ENCODE data around the gene MACF1. TPM values are rescaled to one million over a fixed set of nuclear protein-coding genes. Genes with fewer than 3 reads are reported as not detected.

Gene MACF1
- total RNA-seq, 2 donors from 2014 or later, result 214 to 251 TPM

GRCh38 chr1:39167632-39168209 lies 36.8 kb upstream of the MACF1 start:
- DNase-seq, result no peak
- peaks cover 14% of the 10 kb centered on the region for H3K4me1 ChIP-seq (ENCODE audit: control insufficient read depth, insufficient read depth, low read length)
- H3K27me3 Mint-ChIP-seq (ENCODE audit: insufficient read depth), result no peaks in the 10 kb centered on the region
- H3K4me1 Mint-ChIP-seq, result peaks cover 61% of the 10 kb centered on the region
- H3K27me3 ChIP-seq (ENCODE audit: control insufficient read depth, insufficient read depth, low read length, poor library complexity, severe bottlenecking), result no peaks in the 10 kb centered on the region
- H3K36me3 ChIP-seq (ENCODE audit: control insufficient read depth, insufficient read depth, low read length), result no peaks in the 10 kb centered on the region
- no peak overlapping the region for H3K27ac ChIP-seq (ENCODE audit: low read depth, low read length)
- no peak overlapping the region for H3K4me3 Mint-ChIP-seq
- no peaks in the 10 kb centered on the region for H3K9me3 Mint-ChIP-seq
- 86 to 92% methylated on average over 2 to 5 of the region's 5 CpGs for WGBS, 2 experiments (ENCODE audit: insufficient coverage in 1 of 2, insufficient read length in 1 of 2)
- H3K4me3 ChIP-seq (ENCODE audit: low read length), result no peak overlapping the region
- H3K9ac ChIP-seq (ENCODE audit: extremely low read depth, low read length, poor library complexity, severe bottlenecking), result no peak overlapping the region
- no peaks in the 10 kb centered on the region for H3K9me3 ChIP-seq (ENCODE audit: control insufficient read depth, low read length)
- no peak for TF ChIP-seq CTCF (conservative IDR thresholded peaks at IDR 0.05)
- peak overlapping the region; percentile 18 for H3K27ac Mint-ChIP-seq
- H3K36me3 Mint-ChIP-seq (ENCODE audit: low read depth), result no peaks in the 10 kb centered on the region

- H3K27me3 Mint-ChIP-seq (ENCODE audit: insufficient read depth), result no peaks in the 10 kb centered on the region
- 95 to 97% methylated on average over 9 of the region's 9 CpGs for WGBS, 2 experiments (ENCODE audit: insufficient coverage in 1 of 2, insufficient read length in 1 of 2)
- Histone ChIP-seq H3K36me3 (ENCODE audit: control insufficient read depth, insufficient read depth, low read length) (no peaks in the 10 kb centered on the region), H3K27ac (ENCODE audit: low read depth, low read length) (no peak overlapping the region), H3K27me3 (ENCODE audit: control insufficient read depth, insufficient read depth, low read length, poor library complexity, severe bottlenecking) (no peaks in the 10 kb centered on the region), H3K4me3 (ENCODE audit: low read length) (no peak overlapping the region), H3K9me3 (ENCODE audit: control insufficient read depth, low read length) (no peaks in the 10 kb centered on the region), H3K4me1 (ENCODE audit: control insufficient read depth, insufficient read depth, low read length) (peaks cover 16% of the 10 kb centered on the region), H3K9ac (ENCODE audit: extremely low read depth, low read length, poor library complexity, severe bottlenecking) (no peak overlapping the region)
- peaks cover 66% of the 10 kb centered on the region for H3K4me1 Mint-ChIP-seq
- no peaks in the 10 kb centered on the region for H3K9me3 Mint-ChIP-seq
- DNase-seq, result no peak
- H3K4me3 Mint-ChIP-seq, result no peak overlapping the region
- H3K36me3 Mint-ChIP-seq (ENCODE audit: low read depth), result no peaks in the 10 kb centered on the region
- peak overlapping the region; percentile 44 for H3K27ac Mint-ChIP-seq
- no peak for TF ChIP-seq CTCF (conservative IDR thresholded peaks at IDR 0.05)
Measured at GRCh38 chr1:39168301-39169080, 36.0 kb upstream of the MACF1 start.

- peaks cover 66% of the 10 kb centered on the region for H3K4me1 Mint-ChIP-seq
- H3K27me3 Mint-ChIP-seq (ENCODE audit: insufficient read depth), result no peaks in the 10 kb centered on the region
- Histone ChIP-seq H3K27me3 (ENCODE audit: control insufficient read depth, insufficient read depth, low read length, poor library complexity, severe bottlenecking) (no peaks in the 10 kb centered on the region), H3K4me3 (ENCODE audit: low read length) (peak overlapping the region; percentile 64), H3K36me3 (ENCODE audit: control insufficient read depth, insufficient read depth, low read length) (no peaks in the 10 kb centered on the region), H3K4me1 (ENCODE audit: control insufficient read depth, insufficient read depth, low read length) (peaks cover 23% of the 10 kb centered on the region), H3K9ac (ENCODE audit: extremely low read depth, low read length, poor library complexity, severe bottlenecking) (peak overlapping the region; percentile 22), H3K27ac (ENCODE audit: low read depth, low read length) (peak overlapping the region; percentile 64), H3K9me3 (ENCODE audit: control insufficient read depth, low read length) (no peaks in the 10 kb centered on the region)
- peak; percentile 84 for DNase-seq
- no peaks in the 10 kb centered on the region for H3K36me3 Mint-ChIP-seq (ENCODE audit: low read depth)
- no peak for TF ChIP-seq CTCF (conservative IDR thresholded peaks at IDR 0.05)
- H3K9me3 Mint-ChIP-seq, result no peaks in the 10 kb centered on the region
- WGBS, 2 experiments (ENCODE audit: insufficient coverage in 1 of 2, insufficient read length in 1 of 2), result 52 to 83% methylated on average over 2 to 8 of the region's 9 CpGs
- H3K4me3 Mint-ChIP-seq, result peak overlapping the region; percentile 30
- peak overlapping the region; percentile 97 for H3K27ac Mint-ChIP-seq
Measured at GRCh38 chr1:39170731-39171667, 33.5 kb upstream of the MACF1 start.
